Measurements from ENCODE around the gene NFASC.

Gene NFASC

DNA sequence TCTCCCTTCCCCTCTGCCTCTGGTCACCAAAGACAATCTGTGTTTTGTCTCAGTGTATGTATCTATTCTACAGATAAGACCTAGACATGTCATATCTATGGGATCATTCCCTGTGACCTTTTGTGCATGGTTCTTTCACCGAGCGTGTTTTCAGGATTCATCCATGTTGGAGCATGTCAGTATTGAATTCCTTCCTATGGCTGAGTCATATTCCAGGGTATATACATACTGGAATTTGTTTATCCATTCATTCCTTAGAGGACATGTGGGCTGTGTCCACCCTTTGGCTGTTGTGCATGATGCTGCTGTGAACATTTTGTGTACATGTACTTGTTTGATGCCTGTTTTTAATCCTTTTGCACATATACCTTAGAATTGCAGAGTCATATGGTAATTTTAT, 69.9 kb downstream of the NFASC start:
- Histone ChIP-seq H3K27ac (ENCODE audit: low read length) (no peak overlapping the region), H3K4me1 (ENCODE audit: low read length) (peaks cover 12% of the 10 kb centered on the region), H3K9ac (ENCODE audit: low read length) (no peak overlapping the region), H3K36me3 (replicated peaks; ENCODE audit: low read depth, low read length) (no peaks in the 10 kb centered on the region), H3K79me2 (ENCODE audit: low read length) (no peaks in the 10 kb centered on the region), H3K27me3 (ENCODE audit: low read depth, low read length) (peaks cover 23% of the 10 kb centered on the region; the same call in 1 of the 2 replicates), H4K20me1 (ENCODE audit: insufficient read depth, low read length) (no peaks in the 10 kb centered on the region), H3K4me2 (ENCODE audit: low read length) (no peak overlapping the region), H3K9me3 (ENCODE audit: insufficient read depth, low read length) (no peaks in the 10 kb centered on the region), H2AFZ (ENCODE audit: low read depth, low read length) (no peak overlapping the region), H3K4me3 (ENCODE audit: low read length) (no peak overlapping the region)
- no peak for TF ChIP-seq EZH2phosphoT487 (IDR thresholded peaks at IDR 0.05; ENCODE audit: low read depth)
- TF ChIP-seq, protein P1, sequence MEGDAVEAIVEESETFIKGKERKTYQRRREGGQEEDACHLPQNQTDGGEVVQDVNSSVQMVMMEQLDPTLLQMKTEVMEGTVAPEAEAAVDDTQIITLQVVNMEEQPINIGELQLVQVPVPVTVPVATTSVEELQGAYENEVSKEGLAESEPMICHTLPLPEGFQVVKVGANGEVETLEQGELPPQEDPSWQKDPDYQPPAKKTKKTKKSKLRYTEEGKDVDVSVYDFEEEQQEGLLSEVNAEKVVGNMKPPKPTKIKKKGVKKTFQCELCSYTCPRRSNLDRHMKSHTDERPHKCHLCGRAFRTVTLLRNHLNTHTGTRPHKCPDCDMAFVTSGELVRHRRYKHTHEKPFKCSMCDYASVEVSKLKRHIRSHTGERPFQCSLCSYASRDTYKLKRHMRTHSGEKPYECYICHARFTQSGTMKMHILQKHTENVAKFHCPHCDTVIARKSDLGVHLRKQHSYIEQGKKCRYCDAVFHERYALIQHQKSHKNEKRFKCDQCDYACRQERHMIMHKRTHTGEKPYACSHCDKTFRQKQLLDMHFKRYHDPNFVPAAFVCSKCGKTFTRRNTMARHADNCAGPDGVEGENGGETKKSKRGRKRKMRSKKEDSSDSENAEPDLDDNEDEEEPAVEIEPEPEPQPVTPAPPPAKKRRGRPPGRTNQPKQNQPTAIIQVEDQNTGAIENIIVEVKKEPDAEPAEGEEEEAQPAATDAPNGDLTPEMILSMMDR (IDR thresholded peaks at IDR 0.05; ENCODE audit: low read depth, low read length): no peak

DNA sequence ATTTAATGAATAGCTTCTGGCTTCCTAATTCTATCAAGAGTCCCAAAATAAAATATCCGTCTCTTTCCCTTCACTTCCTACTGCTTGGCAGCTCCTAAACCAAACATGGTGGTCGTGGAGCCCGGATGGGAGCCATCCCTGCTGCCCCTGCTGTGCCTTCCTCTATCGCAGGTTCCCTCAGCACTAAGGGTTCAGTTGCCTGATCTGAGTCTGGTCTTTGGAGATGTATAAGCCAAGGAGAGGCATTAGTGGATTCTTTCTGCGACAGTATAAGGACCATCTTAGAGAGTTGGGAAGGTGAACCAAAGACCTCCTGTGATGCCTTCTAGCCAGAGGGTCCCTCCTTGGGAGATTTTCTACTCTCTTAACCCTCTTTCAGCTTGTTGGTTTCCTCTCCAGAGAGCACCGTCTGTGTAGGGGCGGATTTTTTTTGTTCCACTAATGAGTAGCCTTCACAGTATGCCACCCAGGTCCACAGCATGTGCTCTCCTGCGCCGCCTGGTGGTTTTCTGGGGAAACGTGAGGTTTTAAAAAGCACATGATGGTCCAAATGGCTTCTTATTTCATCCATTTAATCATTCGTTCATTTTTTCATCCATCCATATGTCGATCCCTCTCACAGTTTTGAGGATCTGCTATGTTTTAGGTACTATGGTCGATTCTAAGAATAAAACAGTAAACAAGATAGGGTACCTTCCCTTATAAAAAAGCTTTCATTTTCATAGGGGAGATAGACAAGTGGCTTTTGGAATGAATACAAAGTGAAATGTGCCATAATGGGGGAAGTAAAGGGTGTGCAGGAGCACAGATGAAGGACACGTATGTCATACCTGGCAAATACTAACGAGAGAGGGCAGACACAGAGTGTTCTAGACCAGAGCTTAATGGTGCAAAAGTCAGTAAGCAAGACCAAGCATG, 71.0 kb downstream of the NFASC start:
- H3K27ac ChIP-seq (ENCODE audit: low read length): no peak overlapping the region
- no peaks in the 10 kb centered on the region for H4K20me1 ChIP-seq (ENCODE audit: insufficient read depth, low read length)
- H3K4me1 ChIP-seq (ENCODE audit: low read length): peaks cover 18% of the 10 kb centered on the region
- H3K79me2 ChIP-seq (ENCODE audit: low read length): no peaks in the 10 kb centered on the region
- TF ChIP-seq, protein P1 (IDR thresholded peaks at IDR 0.05; ENCODE audit: low read depth, low read length): peak; percentile 98
- no peak for TF ChIP-seq EZH2phosphoT487 (IDR thresholded peaks at IDR 0.05; ENCODE audit: low read depth)
- peak overlapping the region; percentile 29; the same call in 1 of the 2 replicates for H3K9ac ChIP-seq (ENCODE audit: low read length)
- H3K36me3 ChIP-seq (replicated peaks; ENCODE audit: low read depth, low read length): no peaks in the 10 kb centered on the region
- peak overlapping the region; percentile 67; the same call in 1 of the 2 replicates for H2AFZ ChIP-seq (ENCODE audit: low read depth, low read length)
- H3K4me3 ChIP-seq (ENCODE audit: low read length): peak overlapping the region; percentile 12
- H3K9me3 ChIP-seq (ENCODE audit: insufficient read depth, low read length): no peaks in the 10 kb centered on the region
- H3K4me2 ChIP-seq (ENCODE audit: low read length): peak overlapping the region; percentile 63
- peaks cover 19% of the 10 kb centered on the region; the same call in 1 of the 2 replicates for H3K27me3 ChIP-seq (ENCODE audit: low read depth, low read length)

- Histone ChIP-seq H4K20me1 (ENCODE audit: insufficient read depth, low read length) (no peaks in the 10 kb centered on the region), H3K4me2 (ENCODE audit: low read length) (no peak overlapping the region), H3K9me3 (ENCODE audit: insufficient read depth, low read length) (no peaks in the 10 kb centered on the region), H3K9ac (ENCODE audit: low read length) (no peak overlapping the region), H3K27me3 (ENCODE audit: low read depth, low read length) (peaks cover 14% of the 10 kb centered on the region; the same call in 1 of the 2 replicates), H3K4me3 (ENCODE audit: low read length) (no peak overlapping the region), H3K79me2 (ENCODE audit: low read length) (no peaks in the 10 kb centered on the region), H2AFZ (ENCODE audit: low read depth, low read length) (no peak overlapping the region), H3K4me1 (ENCODE audit: low read length) (peaks cover 18% of the 10 kb centered on the region), H3K27ac (ENCODE audit: low read length) (no peak overlapping the region), H3K36me3 (replicated peaks; ENCODE audit: low read depth, low read length) (no peaks in the 10 kb centered on the region)
- TF ChIP-seq EZH2phosphoT487 (IDR thresholded peaks at IDR 0.05; ENCODE audit: low read depth): no peak
- TF ChIP-seq, protein P1 (IDR thresholded peaks at IDR 0.05; ENCODE audit: low read depth, low read length): no peak
These were observed 72.8 kb downstream of the NFASC start for GRCh38 chr1:204943495-204943894.

DNA sequence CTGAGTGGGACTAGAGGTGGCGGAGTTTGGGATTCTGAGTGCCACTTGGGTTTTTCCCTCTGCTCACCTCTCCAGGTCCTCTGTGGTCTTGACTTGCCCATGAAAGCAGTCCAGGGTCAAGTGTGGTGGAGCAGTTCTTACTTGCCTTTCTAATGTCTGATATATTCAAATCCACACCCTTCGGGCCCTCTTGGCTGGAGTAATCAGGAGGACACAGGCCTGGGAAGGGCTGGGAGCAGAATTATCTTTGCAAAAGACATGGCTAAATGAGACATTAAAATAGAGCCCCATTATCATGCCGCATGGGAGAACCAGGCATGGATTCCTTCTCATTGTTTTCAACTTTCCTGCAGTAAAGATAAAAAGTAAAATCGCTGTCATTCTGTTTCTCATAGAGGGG, 74.0 kb downstream of the NFASC start:
- peaks cover 18% of the 10 kb centered on the region for H3K4me1 ChIP-seq (ENCODE audit: low read length)

More for the DNA sequence above, 74.0 kb downstream of the NFASC start:
- Histone ChIP-seq H2AFZ (ENCODE audit: low read depth, low read length) (no peak overlapping the region), H3K79me2 (ENCODE audit: low read length) (no peaks in the 10 kb centered on the region), H4K20me1 (ENCODE audit: insufficient read depth, low read length) (no peaks in the 10 kb centered on the region), H3K9ac (ENCODE audit: low read length) (no peak overlapping the region), H3K4me2 (ENCODE audit: low read length) (no peak overlapping the region), H3K36me3 (replicated peaks; ENCODE audit: low read depth, low read length) (no peaks in the 10 kb centered on the region), H3K27me3 (ENCODE audit: low read depth, low read length) (peaks cover 24% of the 10 kb centered on the region), H3K9me3 (ENCODE audit: insufficient read depth, low read length) (no peaks in the 10 kb centered on the region), H3K4me3 (ENCODE audit: low read length) (no peak overlapping the region), H3K27ac (ENCODE audit: low read length) (no peak overlapping the region)
- TF ChIP-seq EZH2phosphoT487 (IDR thresholded peaks at IDR 0.05; ENCODE audit: low read depth): no peak
- TF ChIP-seq, protein P1 (IDR thresholded peaks at IDR 0.05; ENCODE audit: low read depth, low read length): no peak
